HG03354 (cell line): ENCODE data around the gene SLC25A6.
"Not testable (repeated sequence)": the region's sequence is repeated elsewhere in the genome, so short reads cannot be mapped to it uniquely, and the experiment has no call there.

Experiments used
- ATAC-seq: cut with Tn5 transposase; IDR thresholded peaks from one replicate; pipeline ENCODE4 v1.9.1; 2021; ENCODE audit warnings: mild to moderate bottlenecking; ENCODE audit not compliant: unreplicated experiment, poor library complexity, severe bottlenecking

Gene SLC25A6

DNA sequence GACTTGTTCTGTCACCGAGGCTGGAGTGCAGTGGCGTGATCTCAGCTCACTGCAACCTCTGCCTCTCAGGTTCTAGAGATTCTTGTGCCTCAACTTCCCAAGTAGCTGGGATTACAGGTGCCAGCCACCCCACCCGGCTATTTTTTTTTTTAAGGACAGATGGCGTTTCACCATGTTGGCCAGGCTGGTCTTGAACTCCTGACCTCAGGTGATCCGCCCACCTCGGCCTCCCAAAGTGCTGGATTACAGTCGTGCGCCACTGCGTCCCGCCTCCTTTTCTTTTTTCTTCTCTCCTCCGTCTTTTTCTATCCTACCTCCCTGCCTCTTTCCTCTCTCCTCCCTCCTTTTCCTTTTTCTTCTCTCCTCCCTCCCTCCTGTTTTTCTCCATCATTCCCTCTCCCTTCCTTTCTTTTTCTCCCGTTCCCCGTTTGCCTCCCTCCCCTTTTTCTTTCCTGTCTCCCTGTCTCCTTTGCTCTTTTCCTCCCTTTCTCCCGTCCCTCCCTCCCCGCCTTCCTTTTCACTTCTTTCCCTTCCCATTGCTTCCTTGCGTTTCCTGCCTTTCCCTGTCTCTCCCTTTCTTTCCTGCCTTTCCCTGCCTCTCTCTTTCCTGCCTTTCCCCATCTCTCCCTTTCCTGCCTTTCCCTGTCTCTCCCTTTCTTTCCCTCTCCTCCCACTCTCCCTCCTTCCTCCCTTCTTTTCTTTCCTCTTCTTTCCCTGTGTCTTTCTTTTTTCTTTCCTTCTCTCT lies 2.1 kb upstream of the SLC25A6 start:
- no peak for ATAC-seq

DNA sequence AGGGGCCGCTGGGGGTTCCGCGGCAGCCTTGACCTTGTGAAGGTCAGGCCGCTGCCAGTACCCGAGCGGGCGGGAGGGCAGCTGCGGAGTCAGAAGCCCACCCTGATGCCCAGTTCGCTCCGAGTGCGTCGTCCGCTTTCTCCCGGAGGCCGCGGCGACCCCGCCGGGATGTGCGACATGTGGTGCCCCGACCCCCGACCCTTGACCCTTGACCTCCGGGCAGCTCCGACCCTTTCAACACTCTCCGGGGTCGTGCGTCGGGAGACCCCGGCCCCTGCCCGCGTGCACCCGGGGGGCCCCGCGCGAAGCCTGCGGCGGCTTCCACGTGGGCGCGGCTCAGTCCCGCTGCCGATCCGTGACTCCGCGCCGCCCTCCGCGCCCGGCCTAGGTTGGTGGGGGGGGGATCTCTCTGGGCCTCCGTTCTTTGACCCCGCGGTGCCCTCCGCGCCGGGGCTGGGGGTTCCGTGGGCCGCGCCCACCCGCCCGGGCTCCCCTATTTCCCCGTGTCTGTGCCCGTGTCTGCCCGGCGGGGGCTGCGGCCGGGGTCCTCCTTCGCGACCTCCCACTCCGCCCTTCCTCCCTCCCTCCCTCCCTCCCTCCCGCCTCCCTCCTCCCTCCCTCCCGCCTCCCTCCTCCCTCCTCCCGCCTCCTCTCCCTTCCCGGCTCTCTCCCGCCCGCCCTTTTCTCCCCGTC lies 609 bp upstream of the SLC25A6 start:
- peak; percentile 40 for ATAC-seq

DNA sequence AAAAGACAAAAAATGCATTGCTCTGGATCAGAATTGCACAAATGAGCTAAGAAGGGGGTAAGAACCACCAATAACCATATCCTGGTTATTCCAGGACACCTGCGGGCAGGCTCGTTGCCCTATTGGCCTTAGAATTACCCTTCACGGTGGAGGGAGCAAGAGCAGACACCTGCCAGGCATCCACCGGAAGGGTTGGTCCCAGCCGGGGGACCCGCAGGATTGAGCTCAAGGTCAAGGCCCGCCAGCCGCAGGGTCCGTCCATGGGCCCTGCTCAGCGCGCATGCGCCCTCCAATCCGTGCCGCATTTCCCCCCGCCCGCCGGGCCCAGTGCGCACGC lies 575 bp downstream of the SLC25A6 start:
- no peak for ATAC-seq

DNA sequence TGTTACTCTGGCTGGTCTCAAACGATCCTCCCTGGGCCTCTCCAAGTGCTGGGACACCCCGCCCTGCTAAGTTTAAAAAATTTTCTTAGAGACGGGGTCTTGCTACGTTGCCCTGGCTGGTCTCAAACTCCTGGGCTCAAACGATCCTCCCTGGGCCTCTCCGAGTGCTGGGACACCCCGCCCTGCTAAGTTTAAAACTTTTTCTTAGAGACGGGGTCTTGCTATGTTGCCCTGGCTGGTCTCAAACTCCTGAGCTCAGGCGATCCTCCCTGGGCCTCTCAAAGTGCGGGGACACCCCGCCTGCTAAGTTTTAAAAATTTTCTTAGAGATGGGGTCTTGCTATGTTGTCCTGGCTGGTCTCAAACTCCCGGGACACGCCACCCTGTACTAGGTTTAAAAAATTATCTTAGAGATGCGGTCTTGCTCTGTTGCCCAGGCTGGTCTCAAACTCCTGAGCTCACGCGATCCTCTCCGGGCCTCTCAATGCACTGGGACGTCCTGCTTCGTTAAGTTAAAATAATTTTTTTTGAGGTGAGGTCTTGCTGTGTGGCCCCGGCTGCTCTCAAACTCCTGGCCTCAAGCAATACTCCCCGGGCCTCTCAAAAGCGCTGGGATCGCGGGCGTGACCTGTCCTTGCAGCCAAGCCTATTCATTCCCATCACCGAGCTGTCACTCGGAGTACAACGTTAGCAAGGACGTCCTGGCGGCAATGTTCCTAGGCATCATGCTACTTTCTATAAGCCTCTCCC lies 1.1 kb downstream of the SLC25A6 start:
- no peak for ATAC-seq

DNA sequence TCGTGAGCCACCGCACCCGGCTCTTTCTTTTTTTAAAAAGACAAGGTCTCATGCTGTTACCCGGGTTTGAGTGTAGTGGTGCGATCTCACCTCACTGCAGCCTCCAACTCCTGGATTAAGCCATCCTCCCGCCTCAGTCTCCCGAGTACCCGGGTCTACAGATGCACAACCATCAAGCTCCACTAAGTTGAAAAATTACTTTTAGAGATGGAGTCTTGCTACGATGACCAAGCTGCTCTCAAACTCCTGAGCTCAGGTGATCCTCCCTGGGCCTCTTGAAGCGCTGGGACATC lies 2.0 kb downstream of the SLC25A6 start:
- no peak for ATAC-seq

DNA sequence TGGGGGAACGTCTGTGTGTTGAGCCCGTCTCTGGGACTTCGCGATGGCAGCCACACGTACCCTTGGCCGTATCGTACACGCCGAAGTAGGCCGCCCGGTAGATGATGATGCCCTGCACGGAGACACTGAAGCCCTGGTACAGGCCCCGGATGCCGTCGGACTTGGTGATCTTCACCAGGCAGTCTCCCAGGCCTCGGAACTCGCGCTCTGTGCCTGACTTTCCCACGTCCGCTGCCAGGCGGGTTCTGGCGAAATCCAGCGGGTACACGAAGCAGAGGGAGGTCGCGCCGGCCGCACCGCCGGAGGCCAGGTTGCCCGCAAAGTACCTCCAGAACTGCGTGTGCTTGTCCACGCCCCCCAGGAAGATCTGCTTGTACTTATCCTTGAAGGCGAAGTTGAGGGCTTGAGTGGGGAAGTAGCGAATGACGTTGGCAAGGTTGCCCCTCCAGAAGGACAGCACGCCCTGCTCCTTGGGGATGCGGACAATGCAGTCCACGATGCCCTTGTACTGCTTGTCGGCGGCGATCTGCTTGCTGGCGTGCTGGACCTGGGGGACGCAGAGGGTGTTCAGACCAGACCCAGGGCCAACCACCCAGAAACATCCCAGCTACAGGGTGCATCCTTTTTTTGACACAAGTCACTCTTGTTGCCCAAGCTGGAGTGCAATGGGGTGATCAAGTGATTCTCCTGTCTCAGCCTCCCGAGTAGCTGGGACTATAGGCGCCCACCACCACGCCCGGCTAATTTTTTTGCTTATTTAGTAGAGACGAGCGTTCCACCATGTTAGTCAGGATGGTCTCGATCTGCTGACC lies 2.5 kb downstream of the SLC25A6 start:
- no peak for ATAC-seq

DNA sequence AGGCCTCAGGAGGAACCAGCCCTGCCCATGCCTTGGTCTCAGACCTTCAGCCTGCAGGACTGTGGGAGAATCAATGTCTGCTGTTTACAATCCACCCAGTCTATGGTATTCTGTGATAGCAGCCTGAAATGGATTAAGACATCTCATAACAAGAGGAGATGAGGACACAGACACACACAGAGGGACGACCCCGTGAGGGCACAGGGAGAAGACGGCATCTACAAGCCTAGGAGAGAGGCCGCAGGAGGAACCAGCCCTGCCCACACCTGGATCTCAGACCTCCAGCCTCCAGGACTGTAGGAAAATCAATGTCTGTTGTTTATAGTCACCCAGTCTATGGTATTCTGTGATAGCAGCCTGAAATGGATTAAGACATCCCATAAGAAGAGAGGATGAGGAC lies 3.3 kb downstream of the SLC25A6 start:
- ATAC-seq: no peak

DNA sequence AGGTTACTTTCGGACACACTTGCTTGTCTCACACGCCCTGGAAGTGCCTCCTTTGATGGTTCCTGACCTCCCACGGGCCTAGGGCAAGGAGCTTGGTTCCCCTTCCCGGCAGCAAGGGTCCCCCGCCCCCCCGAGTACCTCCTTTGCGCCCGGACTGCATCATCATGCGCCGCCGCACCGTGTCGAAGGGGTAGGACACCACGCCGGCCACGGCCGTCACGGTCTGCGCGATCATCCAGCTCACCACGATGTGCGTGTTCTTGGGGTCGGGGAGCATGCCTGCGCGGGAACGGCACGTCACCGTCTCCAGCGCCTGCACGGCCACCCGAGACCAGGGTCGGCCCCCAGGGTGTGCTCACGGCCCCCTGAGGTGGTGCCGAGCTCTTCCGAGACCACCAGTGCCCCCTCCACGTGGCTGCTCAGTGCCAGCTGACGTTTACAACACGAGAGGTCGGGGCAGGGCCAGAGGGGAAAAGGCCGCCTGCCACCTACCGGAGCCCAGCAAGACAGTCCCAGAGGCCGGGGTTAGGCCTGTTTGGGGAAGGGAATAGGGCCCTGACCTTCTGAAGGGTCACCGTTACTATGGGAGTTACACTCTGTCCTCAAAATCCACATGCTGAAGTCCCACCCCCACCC lies 4.7 kb downstream of the SLC25A6 start:
- ATAC-seq: no peak

DNA sequence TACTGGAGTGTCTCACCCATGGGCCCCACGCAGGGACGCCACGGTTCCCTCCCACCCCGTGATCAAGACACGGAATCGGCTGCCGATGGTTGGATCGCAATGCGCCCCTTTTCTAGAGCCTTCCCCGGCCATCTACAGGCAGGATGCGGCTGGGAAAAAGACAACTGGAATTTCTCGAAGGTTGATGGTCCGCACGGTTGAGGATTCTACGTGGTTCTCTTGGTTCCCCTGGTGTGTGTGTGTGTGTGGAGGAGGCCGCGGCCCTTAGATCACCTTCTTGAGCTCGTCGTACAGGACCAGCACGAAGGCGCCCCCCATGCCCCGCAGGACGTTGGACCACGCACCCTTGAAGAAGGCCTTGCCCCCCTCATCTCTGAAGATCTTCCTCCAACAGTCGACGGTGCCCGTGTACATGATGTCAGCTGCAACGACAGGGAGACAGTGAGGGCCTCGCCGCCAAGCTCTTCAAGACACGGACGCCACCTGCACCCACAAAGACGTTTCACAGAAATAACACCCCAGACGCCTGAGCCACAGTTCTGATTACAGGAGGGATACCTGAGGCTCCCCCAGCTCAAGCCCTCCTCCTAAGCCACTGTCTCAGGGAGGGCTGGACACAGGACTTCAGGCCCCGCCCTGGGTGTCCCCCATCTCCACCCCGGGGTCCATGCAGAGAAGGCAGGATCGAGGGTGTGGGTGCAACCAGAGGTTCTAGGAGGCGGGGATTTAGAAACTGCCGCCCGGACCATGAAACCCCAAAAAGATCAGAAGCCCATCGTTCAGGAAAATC lies 5.4 kb downstream of the SLC25A6 start:
- no peak for ATAC-seq

DNA sequence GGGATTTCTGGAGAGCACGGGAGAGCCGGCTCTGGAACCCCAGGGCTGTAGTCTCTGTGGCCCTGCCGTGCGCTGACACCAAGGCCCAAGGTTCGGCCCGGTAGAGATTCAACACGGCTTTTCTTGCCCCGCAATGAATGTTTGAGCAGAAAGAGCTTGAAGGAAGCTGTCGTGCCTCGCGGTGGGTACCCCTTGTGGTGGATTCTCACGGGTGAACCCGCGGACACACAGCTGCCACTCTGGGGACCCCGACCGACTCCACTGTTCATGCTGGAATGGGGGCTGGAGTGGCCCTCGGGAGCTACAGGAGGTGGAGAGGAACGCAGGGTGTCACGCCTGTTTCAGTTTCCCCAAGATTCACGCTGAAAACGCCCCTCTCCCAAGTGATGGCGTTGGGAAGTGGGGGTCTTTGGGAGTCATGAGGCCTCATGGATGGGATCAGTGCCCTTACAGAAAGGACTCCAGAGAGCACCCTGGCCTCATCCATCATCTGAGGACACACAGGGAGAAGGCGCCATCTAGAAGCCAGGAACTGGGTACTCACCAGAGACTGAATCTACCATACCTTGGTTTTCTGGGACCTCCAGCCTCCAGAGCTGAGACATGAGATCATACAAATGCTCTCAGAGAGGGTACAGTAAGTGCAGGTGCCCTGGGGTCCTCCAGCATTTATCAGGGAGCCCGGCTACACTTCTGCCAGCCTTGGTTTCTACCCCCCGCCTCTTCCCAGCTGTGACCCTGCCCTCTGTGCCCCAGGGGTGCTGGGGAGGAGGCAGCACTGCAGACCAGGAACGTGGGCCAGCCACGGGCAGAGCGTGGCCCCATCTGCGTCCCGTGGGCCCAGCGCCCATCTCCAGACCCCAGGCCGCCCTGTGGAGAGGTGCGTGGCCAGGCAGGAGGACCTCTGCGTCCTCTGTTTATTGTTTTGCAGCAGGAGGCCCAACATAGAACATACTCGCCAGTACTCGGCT lies 6.4 kb downstream of the SLC25A6 start:
- ATAC-seq: no peak

DNA sequence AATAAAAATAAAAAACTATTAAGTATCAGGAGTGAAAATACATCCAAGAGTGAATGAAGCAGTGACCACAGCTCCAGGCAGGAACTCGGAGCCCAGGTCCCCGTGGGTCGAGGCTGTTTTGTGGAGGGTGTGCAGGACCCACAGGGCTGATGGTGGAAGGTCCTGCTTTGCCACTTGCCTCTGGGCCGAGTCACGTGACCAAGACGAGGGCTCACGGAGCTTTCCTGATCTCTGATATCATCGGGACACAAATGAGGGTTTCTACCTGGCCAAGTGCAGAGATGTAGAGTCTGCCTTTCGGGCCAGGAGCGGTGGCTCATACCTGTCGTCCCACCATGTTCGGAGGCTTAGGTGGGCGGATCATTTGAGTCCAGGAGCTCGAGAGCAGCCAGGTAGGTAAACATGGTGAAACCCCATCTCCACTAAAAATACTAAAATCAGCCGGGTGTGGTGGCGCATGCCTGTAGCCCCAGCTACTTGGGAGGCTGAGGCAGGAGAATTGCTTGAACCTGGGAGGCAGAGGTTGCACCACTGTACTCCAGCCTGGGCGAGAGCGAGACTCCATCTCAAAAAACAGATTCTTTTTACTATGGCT lies 7.2 kb downstream of the SLC25A6 start:
- ATAC-seq: no peak

DNA sequence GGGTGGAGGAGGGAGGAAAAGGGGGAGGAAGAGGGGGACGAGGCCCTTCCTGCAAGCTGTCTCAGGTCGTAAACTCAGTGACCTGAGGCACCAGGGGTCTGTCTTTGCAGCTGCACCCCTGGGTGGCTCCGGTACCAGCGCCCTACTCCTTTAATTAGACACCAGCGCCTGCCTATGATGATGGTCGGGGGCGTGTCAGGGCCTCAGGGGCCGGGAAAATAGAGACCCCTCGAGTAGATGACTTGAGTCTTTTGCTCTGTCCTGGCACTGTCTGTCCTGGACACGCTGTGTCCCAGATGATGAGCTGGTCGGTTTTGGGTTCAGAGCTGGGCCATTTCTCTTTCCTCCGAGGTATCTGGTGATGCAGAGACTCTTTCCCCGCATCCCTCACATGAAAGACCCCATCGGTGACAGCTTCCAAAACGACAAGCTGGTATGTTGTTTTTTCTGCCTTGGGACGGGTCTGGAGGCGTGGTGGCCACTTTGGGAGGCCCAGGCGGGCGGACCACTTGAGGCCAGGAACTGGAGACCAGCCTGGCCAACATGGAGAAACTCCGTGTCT lies 11.2 kb downstream of the SLC25A6 start:
- ATAC-seq: no peak

DNA sequence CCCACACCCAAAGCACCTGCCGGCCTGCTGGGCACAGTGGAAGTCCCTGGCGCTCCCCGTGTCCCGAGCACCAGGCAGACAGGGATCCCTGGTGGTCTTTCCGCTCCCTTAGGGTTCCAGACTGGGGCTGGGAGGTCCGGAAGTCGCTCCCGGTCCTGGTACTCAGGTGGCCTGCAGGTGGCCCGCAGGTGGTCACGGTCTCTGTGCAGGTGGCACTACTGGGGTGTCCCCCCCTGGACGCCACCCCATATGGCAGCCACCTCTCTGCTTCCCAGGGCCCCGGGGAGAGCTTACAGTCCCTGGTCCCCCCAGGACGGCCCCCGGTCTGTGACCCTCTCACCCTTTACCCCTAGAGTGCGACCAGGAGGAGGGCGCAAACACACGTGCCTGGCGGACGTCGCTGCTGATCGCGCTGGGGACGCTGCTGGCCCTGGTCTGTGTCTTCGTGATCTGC lies 13.6 kb downstream of the SLC25A6 start:
- no peak for ATAC-seq

DNA sequence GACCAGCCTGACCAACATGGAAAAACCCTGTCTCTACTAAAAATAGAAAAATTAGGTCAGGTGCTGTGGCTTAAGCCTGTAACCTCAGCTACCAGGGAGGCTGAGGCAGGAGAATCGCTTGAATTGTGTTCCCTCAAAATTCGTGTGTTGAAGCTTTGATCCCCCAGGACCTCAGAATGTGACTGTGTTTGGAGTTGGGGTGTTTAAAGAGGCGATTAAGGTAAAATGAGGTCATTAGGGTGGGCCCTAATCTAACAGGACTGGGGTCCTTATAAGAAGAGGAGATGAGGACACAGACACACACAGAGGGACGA lies 23.6 kb downstream of the SLC25A6 start:
- ATAC-seq: no peak

DNA sequence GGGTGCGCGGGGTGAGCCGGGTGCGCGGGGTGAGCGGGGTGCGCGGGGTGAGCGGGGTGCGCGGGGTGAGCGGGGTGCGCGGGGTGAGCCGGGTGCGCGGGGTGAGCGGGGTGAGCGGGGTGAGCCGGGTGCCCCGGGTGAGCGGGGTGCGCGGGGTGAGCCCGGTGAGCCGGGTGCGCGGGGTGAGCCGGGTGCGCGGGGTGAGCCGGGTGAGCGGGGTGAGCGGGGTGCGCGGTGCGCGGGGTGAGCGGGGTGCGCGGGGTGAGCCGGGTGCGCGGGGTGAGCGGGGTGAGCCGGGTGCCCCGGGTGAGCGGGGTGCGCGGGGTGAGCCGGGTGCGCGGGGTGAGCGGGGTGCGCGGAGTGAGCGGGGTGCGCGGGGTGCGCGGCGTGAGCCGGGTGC lies 25.6 kb downstream of the SLC25A6 start:
- ATAC-seq: not testable (repeated sequence)

DNA sequence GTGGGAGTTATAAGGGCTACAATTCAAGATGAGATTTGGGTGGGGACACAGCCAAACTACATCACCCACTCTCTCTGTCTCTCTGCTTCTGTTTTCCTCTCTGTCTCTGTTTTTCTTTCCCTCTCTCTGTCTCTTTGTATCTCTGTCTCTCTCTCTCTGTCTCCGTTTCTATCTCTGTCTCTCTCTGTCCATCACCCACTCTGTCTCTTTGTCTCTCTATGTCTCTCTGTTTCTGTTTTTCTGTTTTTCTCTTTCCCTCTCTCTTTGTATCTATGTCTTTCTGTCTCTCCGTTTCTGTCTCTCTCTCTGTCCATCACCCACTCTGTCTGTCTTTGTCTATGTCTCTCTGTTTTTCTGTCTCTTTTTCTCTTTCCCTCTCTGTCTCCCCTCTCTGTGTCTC lies 30.0 kb downstream of the SLC25A6 start:
- ATAC-seq: no peak

DNA sequence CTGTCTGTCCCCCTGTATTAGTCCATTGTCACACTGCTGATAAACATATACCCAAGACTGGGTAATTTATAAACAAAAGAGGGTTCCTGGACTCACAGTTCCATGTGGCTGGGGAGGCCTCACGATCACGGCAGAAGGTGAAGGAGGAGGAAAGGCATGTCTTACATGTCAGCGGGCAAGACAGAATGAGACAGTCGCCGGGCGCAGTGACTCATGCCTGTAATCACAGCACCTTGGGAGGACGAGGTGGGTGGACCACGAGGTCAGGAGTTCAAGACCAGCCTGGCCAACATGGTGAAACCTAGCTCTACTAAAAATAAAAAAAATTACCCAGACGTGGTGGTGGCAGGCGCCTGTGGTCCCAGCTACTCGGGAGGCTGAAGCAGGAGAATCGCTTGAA lies 30.6 kb downstream of the SLC25A6 start:
- no peak for ATAC-seq
